ENCODE data around the gene PNPLA3. TPM values are rescaled to one million over a fixed set of nuclear protein-coding genes. Genes with fewer than 3 reads are reported as not detected.
"Not testable (repeated sequence)": the region's sequence is repeated elsewhere in the genome, so short reads cannot be mapped to it uniquely, and the experiment has no call there.

PNPLA3 gene
- total and polyA plus RNA-seq, 2 donors, result 0.19 to 0.37 TPM

GRCh38 chr22:43895986-43896645 lies 27.5 kb upstream of the PNPLA3 start:
- no peak overlapping the region for H3K27ac ChIP-seq (ENCODE audit: low read depth)
- H3K4me1 ChIP-seq (ENCODE audit: insufficient read depth), result no peaks in the 10 kb centered on the region
- WGBS, result 46% methylated on average over 11 of the region's 11 CpGs
- H3K4me3 ChIP-seq (ENCODE audit: low read depth, low read length), result no peak overlapping the region
- no peak for DNase-seq (ENCODE audit: extremely low spot score)
- no peaks in the 10 kb centered on the region for H3K36me3 ChIP-seq (ENCODE audit: insufficient read depth)

- H3K4me3 ChIP-seq (ENCODE audit: low read depth, low read length), result no peak overlapping the region
- H3K4me1 ChIP-seq (ENCODE audit: insufficient read depth), result no peaks in the 10 kb centered on the region
- no peaks in the 10 kb centered on the region for H3K36me3 ChIP-seq (ENCODE audit: insufficient read depth)
- DNase-seq (ENCODE audit: extremely low spot score), result no peak
- WGBS, result 52% methylated on average over 12 of the region's 12 CpGs
- no peak overlapping the region for H3K27ac ChIP-seq (ENCODE audit: low read depth)
These were observed 25.8 kb upstream of the PNPLA3 start for GRCh38 chr22:43897751-43898261.

GRCh38 chr22:43900206-43900605 lies 23.4 kb upstream of the PNPLA3 start:
- no peak overlapping the region for H3K4me3 ChIP-seq (ENCODE audit: low read depth, low read length)
- H3K4me1 ChIP-seq (ENCODE audit: insufficient read depth), result no peaks in the 10 kb centered on the region
- no peak for DNase-seq (ENCODE audit: extremely low spot score)
- WGBS, result 51% methylated on average over 7 of the region's 7 CpGs
- no peaks in the 10 kb centered on the region for H3K36me3 ChIP-seq (ENCODE audit: insufficient read depth)
- H3K27ac ChIP-seq (ENCODE audit: low read depth), result no peak overlapping the region

GRCh38 chr22:43901976-43902643 lies 21.5 kb upstream of the PNPLA3 start:
- Histone ChIP-seq H3K36me3 (ENCODE audit: insufficient read depth) (no peaks in the 10 kb centered on the region), H3K4me1 (ENCODE audit: insufficient read depth) (no peaks in the 10 kb centered on the region), H3K27ac (ENCODE audit: low read depth) (no peak overlapping the region), H3K4me3 (ENCODE audit: low read depth, low read length) (no peak overlapping the region)
- 29% methylated on average over 5 of the region's 5 CpGs for WGBS
- DNase-seq (ENCODE audit: extremely low spot score), result no peak

- not testable (repeated sequence) for DNase-seq (ENCODE audit: extremely low spot score); H3K36me3 ChIP-seq (ENCODE audit: insufficient read depth); H3K4me1 ChIP-seq (ENCODE audit: insufficient read depth); H3K27ac ChIP-seq (ENCODE audit: low read depth); H3K4me3 ChIP-seq (ENCODE audit: low read depth, low read length)
- WGBS, result 73% methylated on average over 12 of the region's 12 CpGs
These were observed 20.6 kb upstream of the PNPLA3 start for GRCh38 chr22:43903033-43903432.

GRCh38 chr22:43904412-43904811 lies 19.2 kb upstream of the PNPLA3 start:
- H3K4me1 ChIP-seq (ENCODE audit: insufficient read depth); H3K27ac ChIP-seq (ENCODE audit: low read depth); DNase-seq (ENCODE audit: extremely low spot score); H3K36me3 ChIP-seq (ENCODE audit: insufficient read depth); H3K4me3 ChIP-seq (ENCODE audit: low read depth, low read length): not testable (repeated sequence)
- 30% methylated on average over 12 of the region's 12 CpGs for WGBS

- no peaks in the 10 kb centered on the region for H3K4me1 ChIP-seq (ENCODE audit: insufficient read depth)
- 43% methylated on average over 7 of the region's 7 CpGs for WGBS
- no peak for DNase-seq (ENCODE audit: extremely low spot score)
These were observed 17.9 kb upstream of the PNPLA3 start for GRCh38 chr22:43905681-43906080.

GRCh38 chr22:43909708-43910107 lies 13.9 kb upstream of the PNPLA3 start:
- DNase-seq (ENCODE audit: extremely low spot score), result no peak
- 85% methylated on average over 1 of the region's 1 CpG for WGBS
- no peaks in the 10 kb centered on the region for H3K4me1 ChIP-seq (ENCODE audit: insufficient read depth)

More at GRCh38 chr22:43905681-43906080, 17.9 kb upstream of the PNPLA3 start:
- no peak overlapping the region for H3K27ac ChIP-seq (ENCODE audit: low read depth)
- no peak overlapping the region for H3K4me3 ChIP-seq (ENCODE audit: low read depth, low read length)
- H3K36me3 ChIP-seq (ENCODE audit: insufficient read depth), result no peaks in the 10 kb centered on the region

GRCh38 chr22:43910178-43910695 lies 13.4 kb upstream of the PNPLA3 start:
- WGBS, result 67% methylated on average over 6 of the region's 6 CpGs
- Histone ChIP-seq H3K4me1 (ENCODE audit: insufficient read depth) (no peaks in the 10 kb centered on the region), H3K36me3 (ENCODE audit: insufficient read depth) (no peaks in the 10 kb centered on the region), H3K4me3 (ENCODE audit: low read depth, low read length) (no peak overlapping the region), H3K27ac (ENCODE audit: low read depth) (no peak overlapping the region)
- DNase-seq (ENCODE audit: extremely low spot score), result no peak

More at GRCh38 chr22:43909708-43910107, 13.9 kb upstream of the PNPLA3 start:
- no peak overlapping the region for H3K4me3 ChIP-seq (ENCODE audit: low read depth, low read length)
- no peaks in the 10 kb centered on the region for H3K36me3 ChIP-seq (ENCODE audit: insufficient read depth)
- H3K27ac ChIP-seq (ENCODE audit: low read depth), result no peak overlapping the region

- Histone ChIP-seq H3K27ac (ENCODE audit: low read depth) (no peak overlapping the region), H3K4me3 (ENCODE audit: low read depth, low read length) (no peak overlapping the region), H3K36me3 (ENCODE audit: insufficient read depth) (no peaks in the 10 kb centered on the region), H3K4me1 (ENCODE audit: insufficient read depth) (no peaks in the 10 kb centered on the region)
- WGBS, result 17% methylated on average over 4 of the region's 4 CpGs
- DNase-seq (ENCODE audit: extremely low spot score), result no peak
These were observed 12.3 kb upstream of the PNPLA3 start for GRCh38 chr22:43911351-43911750.

GRCh38 chr22:43917521-43917920 lies 6.1 kb upstream of the PNPLA3 start:
- WGBS, result 82% methylated on average over 6 of the region's 6 CpGs

GRCh38 chr22:43919106-43919973 lies 4.3 kb upstream of the PNPLA3 start:
- no peak overlapping the region for H3K27ac ChIP-seq (ENCODE audit: low read depth)
- DNase-seq (ENCODE audit: extremely low spot score), result no peak
- no peak overlapping the region for H3K4me3 ChIP-seq (ENCODE audit: low read depth, low read length)
- no peaks in the 10 kb centered on the region for H3K36me3 ChIP-seq (ENCODE audit: insufficient read depth)
- H3K4me1 ChIP-seq (ENCODE audit: insufficient read depth), result no peaks in the 10 kb centered on the region
- WGBS, result 81% methylated on average over 16 of the region's 16 CpGs

More at GRCh38 chr22:43917521-43917920, 6.1 kb upstream of the PNPLA3 start:
- no peak for DNase-seq (ENCODE audit: extremely low spot score)
- Histone ChIP-seq H3K4me3 (ENCODE audit: low read depth, low read length) (no peak overlapping the region), H3K36me3 (ENCODE audit: insufficient read depth) (no peaks in the 10 kb centered on the region), H3K27ac (ENCODE audit: low read depth) (no peak overlapping the region), H3K4me1 (ENCODE audit: insufficient read depth) (no peaks in the 10 kb centered on the region)

- no peak for DNase-seq (ENCODE audit: extremely low spot score)
- 39% methylated on average over 4 of the region's 4 CpGs for WGBS
- Histone ChIP-seq H3K4me3 (ENCODE audit: low read depth, low read length) (no peak overlapping the region), H3K36me3 (ENCODE audit: insufficient read depth) (no peaks in the 10 kb centered on the region), H3K27ac (ENCODE audit: low read depth) (no peak overlapping the region), H3K4me1 (ENCODE audit: insufficient read depth) (no peaks in the 10 kb centered on the region)
These were observed 2.2 kb upstream of the PNPLA3 start for GRCh38 chr22:43921370-43921769.
